GM19099 (cell line): Measurements from ENCODE around the gene CAPZA1.

Source experiments
- POLR2A ChIP-seq: IDR thresholded peaks from 3 replicates; pipeline ENCODE4 v1.6.1; 2011; ENCODE audit warnings: low read depth; ENCODE audit not compliant: insufficient read length; ENCODE audit errors: extremely low read depth

CAPZA1 gene

GRCh38 chr1:112700290-112701226 is 80.9 kb downstream of the CAPZA1 start:
- TF ChIP-seq POLR2A = no peak

- TF ChIP-seq POLR2A = no peak
These were observed 81.8 kb downstream of the CAPZA1 start for GRCh38 chr1:112701227-112702066.

GRCh38 chr1:112702067-112702395 is 82.4 kb downstream of the CAPZA1 start:
- no peak for TF ChIP-seq POLR2A

- TF ChIP-seq POLR2A = no peak
These were observed 83.0 kb downstream of the CAPZA1 start for GRCh38 chr1:112702420-112703261.

- TF ChIP-seq POLR2A = no peak
These were observed 84.1 kb downstream of the CAPZA1 start for GRCh38 chr1:112703706-112704105.

- TF ChIP-seq POLR2A = no peak
These were observed 84.8 kb downstream of the CAPZA1 start for GRCh38 chr1:112704391-112704933.

GRCh38 chr1:112704934-112705627 is 85.4 kb downstream of the CAPZA1 start:
- peak; percentile 85 for TF ChIP-seq POLR2A

GRCh38 chr1:112706505-112707220 is 87.0 kb downstream of the CAPZA1 start, which contains the start of gene RHOC:
Gene RHOC (minus strand): TSS chr1:112707127. CDS start chr1:112703799, 3,328 bp downstream.
- TF ChIP-seq POLR2A = peak; percentile 59

- no peak for TF ChIP-seq POLR2A
These were observed 87.8 kb downstream of the CAPZA1 start for GRCh38 chr1:112707221-112708001.

GRCh38 chr1:112708002-112708448 is 88.4 kb downstream of the CAPZA1 start:
- no peak for TF ChIP-seq POLR2A

GRCh38 chr1:112708489-112708888 is 88.9 kb downstream of the CAPZA1 start:
- no peak for TF ChIP-seq POLR2A

- no peak for TF ChIP-seq POLR2A
These were observed 90.5 kb downstream of the CAPZA1 start for GRCh38 chr1:112710159-112710558.
